ENCODE data around the gene DAGLA. TPM values are rescaled to one million over a fixed set of nuclear protein-coding genes. Genes with fewer than 3 reads are reported as not detected.

The DAGLA gene
- total RNA-seq, 1 experiment from 2014 or later: 4.5 TPM

DNA sequence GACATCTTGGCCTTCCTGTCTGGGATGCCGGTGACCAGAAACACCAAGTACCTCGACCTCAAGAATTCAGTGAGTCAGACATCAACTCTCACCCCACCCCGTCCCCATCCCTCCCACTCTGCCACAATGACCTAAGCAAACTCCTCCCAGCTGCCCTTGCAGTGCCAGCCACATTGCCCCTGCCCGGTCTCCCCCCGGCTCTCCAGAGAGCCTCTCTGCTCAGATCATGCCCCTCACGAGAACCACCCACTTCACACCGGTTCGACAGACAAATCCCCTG, 48.7 kb downstream of the DAGLA start:
- no peak overlapping the region for H3K27ac Mint-ChIP-seq
- Histone ChIP-seq H3K23me2 (ENCODE audit: insufficient read length, low read depth, low read length, poor library complexity, severe bottlenecking) (no peaks in the 10 kb centered on the region), H3K56ac (ENCODE audit: insufficient read length, low read depth, low read length) (no peak overlapping the region), H3K9ac (ENCODE audit: extremely low read depth, insufficient read length, low read length) (no peak overlapping the region), H2BK120ac (ENCODE audit: low read depth, low read length, poor library complexity, severe bottlenecking) (no peak overlapping the region), H2BK20ac (ENCODE audit: low read depth, low read length, poor library complexity, severe bottlenecking) (no peak overlapping the region), H3K4me1 (ENCODE audit: insufficient read depth, low read length) (no peaks in the 10 kb centered on the region), H4K8ac (replicated peaks; ENCODE audit: insufficient read length, low read depth, low read length) (no peak overlapping the region), H3K27me3 (ENCODE audit: insufficient read depth, low read length) (no peaks in the 10 kb centered on the region), H3K14ac (ENCODE audit: insufficient read depth, low read length) (no peak overlapping the region), H3K4me2 (ENCODE audit: insufficient read depth, insufficient read length, low read length) (no peak overlapping the region), H4K91ac (ENCODE audit: insufficient read length, low read depth, low read length) (no peak overlapping the region), H2BK15ac (ENCODE audit: low read depth, low read length) (no peak overlapping the region), H3K27ac (ENCODE audit: insufficient read length, low read depth, low read length) (no peak overlapping the region), H2AK5ac (ENCODE audit: insufficient read length, low read length) (no peak overlapping the region), H2BK12ac (ENCODE audit: insufficient read length, low read depth, low read length) (no peak overlapping the region), H3K4ac (ENCODE audit: low read depth, low read length) (no peak overlapping the region), H4K5ac (ENCODE audit: insufficient read length, low read depth, low read length) (no peak overlapping the region), H2AFZ (ENCODE audit: low read length) (no peak overlapping the region), H3T11ph (ENCODE audit: low read length) (no peak overlapping the region), H3K9me3 (ENCODE audit: control insufficient read depth, low read depth, low read length) (no peaks in the 10 kb centered on the region), H4K20me1 (ENCODE audit: control insufficient read depth, insufficient read depth, insufficient read length) (no peaks in the 10 kb centered on the region), H3K79me1 (ENCODE audit: insufficient read depth, low read depth, low read length, poor library complexity, severe bottlenecking) (no peaks in the 10 kb centered on the region), H3K79me2 (ENCODE audit: insufficient read depth, low read length) (no peaks in the 10 kb centered on the region), H3K23ac (ENCODE audit: insufficient read length, low read depth, low read length) (no peak overlapping the region), H2BK5ac (ENCODE audit: insufficient read length, low read length) (no peak overlapping the region), H3K18ac (ENCODE audit: insufficient read length, low read depth, low read length) (no peak overlapping the region)
- H3K4me1 Mint-ChIP-seq: peaks cover 0 to 2% of the 10 kb centered on the region in 2 experiments; a peak in 1 of 4 replicates
- peaks cover 8 to 22% (median 21%) of the 10 kb centered on the region in 3 experiments for H3K36me3 Mint-ChIP-seq (ENCODE audit: insufficient read depth in 1 of 3, low read depth in 3 of 3)
- no CpG with 5 or more reads among the region's 8 CpGs for WGBS (ENCODE audit: extremely low coverage, insufficient read length, low lambda C conversion rate)
- TF ChIP-seq, protein P1, sequence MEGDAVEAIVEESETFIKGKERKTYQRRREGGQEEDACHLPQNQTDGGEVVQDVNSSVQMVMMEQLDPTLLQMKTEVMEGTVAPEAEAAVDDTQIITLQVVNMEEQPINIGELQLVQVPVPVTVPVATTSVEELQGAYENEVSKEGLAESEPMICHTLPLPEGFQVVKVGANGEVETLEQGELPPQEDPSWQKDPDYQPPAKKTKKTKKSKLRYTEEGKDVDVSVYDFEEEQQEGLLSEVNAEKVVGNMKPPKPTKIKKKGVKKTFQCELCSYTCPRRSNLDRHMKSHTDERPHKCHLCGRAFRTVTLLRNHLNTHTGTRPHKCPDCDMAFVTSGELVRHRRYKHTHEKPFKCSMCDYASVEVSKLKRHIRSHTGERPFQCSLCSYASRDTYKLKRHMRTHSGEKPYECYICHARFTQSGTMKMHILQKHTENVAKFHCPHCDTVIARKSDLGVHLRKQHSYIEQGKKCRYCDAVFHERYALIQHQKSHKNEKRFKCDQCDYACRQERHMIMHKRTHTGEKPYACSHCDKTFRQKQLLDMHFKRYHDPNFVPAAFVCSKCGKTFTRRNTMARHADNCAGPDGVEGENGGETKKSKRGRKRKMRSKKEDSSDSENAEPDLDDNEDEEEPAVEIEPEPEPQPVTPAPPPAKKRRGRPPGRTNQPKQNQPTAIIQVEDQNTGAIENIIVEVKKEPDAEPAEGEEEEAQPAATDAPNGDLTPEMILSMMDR (conservative IDR thresholded peaks at IDR 0.05): no peak
- H3K9me3 Mint-ChIP-seq: no peaks in the 10 kb centered on the region
- no peaks in the 10 kb centered on the region for H3K27me3 Mint-ChIP-seq (ENCODE audit: low read depth)
- no peak for DNase-seq
- no peak overlapping the region for H3K4me3 Mint-ChIP-seq

Measured in H9 (cell line).